HL-60 (cell line): ENCODE data around the gene CD177.

Experiments used
- CTCF ChIP-seq: IDR thresholded peaks from one replicate; pipeline ENCODE4 v1.5.1; 2011; ENCODE audit warnings: low read length, control low read depth, inconsistent platforms; ENCODE audit not compliant: insufficient read depth
- POLR2AphosphoS5 ChIP-seq: IDR thresholded peaks from 2 replicates; pipeline ENCODE4 v1.6.1; 2012; ENCODE audit warnings: low read depth
- REST ChIP-seq: IDR thresholded peaks from 2 replicates; pipeline ENCODE4 v1.6.1; 2012; ENCODE audit warnings: low read depth; ENCODE audit not compliant: insufficient replicate concordance
- SPI1 ChIP-seq: IDR thresholded peaks from 2 replicates; pipeline ENCODE4 v1.6.1; 2012; ENCODE audit warnings: low read depth, mild to moderate bottlenecking, borderline replicate concordance

- TF ChIP-seq POLR2AphosphoS5: no peak
- no peak for TF ChIP-seq REST
- TF ChIP-seq CTCF: no peak
- TF ChIP-seq SPI1: no peak
Observed at GRCh38 chr19:43308244-43308815, 45.2 kb upstream of the CD177 start.
